HFF-Myc (cell line): ENCODE measurements around the gene ASPG.

ENCODE experiments used
- DNase-seq: peaks from one replicate; pipeline ENCODE4 v3.0.0-alpha.2; 2011; ENCODE audit warnings: low read depth; ENCODE audit errors: extremely low read depth
- H3K4me3 ChIP-seq: replicated peaks from 2 replicates; pipeline ENCODE4 v1.5.1; 2011; ENCODE audit warnings: low read depth, mild to moderate bottlenecking, control low read depth, low read length
- TF ChIP-seq, protein P1 (sequence below): IDR thresholded peaks from 2 replicates; pipeline ENCODE4 v1.5.1; 2012; ENCODE audit warnings: mild to moderate bottlenecking, low read depth, low read length, control low read depth; ENCODE audit errors: missing control alignments

Gene ASPG

DNA sequence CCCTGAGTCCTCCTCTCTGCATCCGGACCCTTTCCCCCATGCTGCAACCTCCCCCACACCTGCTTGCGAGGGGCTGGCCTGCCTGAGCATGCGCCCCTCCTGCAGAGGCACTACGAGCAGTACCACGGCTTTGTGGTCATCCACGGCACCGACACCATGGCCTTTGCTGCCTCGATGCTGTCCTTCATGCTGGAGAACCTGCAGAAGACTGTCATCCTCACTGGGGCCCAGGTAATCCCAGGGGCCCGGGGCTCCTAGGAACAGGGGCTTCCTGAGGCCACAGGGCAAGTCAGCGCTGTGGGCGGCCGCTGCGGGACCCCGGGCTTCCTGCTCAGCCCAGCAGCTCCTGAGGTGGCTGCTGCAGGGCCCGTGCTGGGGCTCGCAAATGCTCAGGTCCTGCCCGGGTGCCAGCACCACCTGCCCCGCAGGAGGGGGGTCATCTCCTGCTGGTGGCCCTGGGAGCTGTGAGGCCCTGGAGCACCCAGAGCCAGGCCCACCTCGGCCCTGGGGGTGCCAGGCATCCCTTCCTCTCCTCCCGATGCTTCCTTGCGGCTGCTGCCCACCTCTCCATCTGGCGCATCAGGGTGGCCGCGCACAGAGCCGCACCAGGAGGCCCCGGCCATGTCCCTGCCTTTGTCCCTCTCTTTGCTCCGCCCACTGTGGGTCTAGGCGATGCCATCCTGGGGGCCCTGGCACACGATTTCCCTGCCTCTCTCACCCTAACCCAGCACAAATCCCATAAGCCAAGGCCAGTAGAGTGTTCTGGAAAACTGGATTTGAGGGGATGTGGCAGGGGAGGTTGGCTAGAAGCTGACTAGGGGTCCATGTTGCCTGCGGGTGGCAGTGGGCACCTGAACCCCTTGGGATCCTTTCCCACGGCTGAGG is 10.2 kb downstream of the ASPG start:
- H3K4me3 ChIP-seq, result no peak overlapping the region
- TF ChIP-seq, protein P1, sequence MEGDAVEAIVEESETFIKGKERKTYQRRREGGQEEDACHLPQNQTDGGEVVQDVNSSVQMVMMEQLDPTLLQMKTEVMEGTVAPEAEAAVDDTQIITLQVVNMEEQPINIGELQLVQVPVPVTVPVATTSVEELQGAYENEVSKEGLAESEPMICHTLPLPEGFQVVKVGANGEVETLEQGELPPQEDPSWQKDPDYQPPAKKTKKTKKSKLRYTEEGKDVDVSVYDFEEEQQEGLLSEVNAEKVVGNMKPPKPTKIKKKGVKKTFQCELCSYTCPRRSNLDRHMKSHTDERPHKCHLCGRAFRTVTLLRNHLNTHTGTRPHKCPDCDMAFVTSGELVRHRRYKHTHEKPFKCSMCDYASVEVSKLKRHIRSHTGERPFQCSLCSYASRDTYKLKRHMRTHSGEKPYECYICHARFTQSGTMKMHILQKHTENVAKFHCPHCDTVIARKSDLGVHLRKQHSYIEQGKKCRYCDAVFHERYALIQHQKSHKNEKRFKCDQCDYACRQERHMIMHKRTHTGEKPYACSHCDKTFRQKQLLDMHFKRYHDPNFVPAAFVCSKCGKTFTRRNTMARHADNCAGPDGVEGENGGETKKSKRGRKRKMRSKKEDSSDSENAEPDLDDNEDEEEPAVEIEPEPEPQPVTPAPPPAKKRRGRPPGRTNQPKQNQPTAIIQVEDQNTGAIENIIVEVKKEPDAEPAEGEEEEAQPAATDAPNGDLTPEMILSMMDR, result no peak
- no peak for DNase-seq

DNA sequence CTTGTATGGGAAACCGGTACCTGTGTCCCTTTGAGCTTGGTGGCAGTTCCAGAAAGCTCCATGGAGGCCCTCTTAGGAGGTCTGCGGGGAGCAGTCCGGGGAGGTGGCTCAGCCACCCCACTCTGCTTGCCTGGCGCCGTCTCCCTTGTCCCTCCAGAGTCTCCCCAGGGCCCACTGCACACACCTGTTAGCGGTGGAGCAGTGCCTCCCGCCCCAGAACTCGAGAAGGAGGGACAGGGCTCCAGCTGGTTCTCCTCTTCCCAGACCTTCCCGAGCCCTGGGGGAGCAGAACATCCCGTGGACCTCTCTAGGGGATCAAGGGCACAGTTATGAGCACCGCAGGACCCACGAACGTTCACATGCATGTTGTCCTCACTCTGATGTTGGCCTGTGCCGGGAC is 10.8 kb downstream of the ASPG start:
- DNase-seq, result no peak
- no peak overlapping the region for H3K4me3 ChIP-seq
- TF ChIP-seq, protein P1, result no peak

DNA sequence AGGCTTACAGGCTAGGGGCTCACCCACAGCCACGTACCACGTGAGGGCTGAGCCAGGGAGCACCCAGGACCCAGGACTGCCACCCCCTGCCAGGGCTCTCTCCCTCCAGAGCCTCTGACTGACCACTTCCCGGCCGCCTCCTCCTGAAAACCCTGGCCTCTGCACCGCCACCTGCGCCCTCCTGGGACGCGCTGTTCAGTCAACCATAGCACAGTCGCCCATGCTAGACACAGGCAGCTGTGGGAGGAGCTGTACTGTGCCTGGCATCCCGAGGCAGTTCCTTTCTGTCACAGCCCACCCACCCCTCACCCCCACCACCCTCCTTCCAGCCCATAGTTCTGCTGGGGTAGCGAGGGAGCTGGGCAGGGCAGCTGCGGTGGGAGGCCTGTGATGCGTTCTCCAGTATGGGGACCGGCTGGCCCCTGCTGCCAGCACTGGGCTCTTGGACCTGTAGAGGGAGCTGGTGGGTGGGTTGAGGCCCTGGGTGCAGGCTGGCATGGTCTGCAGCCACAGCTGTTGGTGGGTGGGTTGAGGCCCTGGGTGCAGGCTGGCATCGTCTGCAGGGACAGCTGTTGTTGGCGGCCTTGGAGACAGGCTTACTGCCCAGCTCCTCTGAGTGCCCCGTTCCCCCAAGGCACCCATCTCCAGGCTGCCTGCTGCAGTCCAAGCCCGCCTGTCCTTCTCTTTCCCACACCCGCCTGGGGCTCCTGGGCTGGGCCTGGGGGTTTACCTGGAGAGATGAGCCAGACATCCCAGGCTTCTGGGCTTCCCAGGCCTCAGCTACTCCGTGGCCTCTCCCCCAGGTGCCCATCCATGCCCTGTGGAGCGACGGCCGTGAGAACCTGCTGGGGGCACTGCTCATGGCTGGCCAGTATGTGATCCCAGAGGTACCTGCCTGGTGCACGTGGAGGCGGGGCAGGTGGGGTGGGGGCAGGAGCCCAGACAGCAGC is 11.5 kb downstream of the ASPG start:
- TF ChIP-seq, protein P1, result no peak
- DNase-seq, result no peak

DNA sequence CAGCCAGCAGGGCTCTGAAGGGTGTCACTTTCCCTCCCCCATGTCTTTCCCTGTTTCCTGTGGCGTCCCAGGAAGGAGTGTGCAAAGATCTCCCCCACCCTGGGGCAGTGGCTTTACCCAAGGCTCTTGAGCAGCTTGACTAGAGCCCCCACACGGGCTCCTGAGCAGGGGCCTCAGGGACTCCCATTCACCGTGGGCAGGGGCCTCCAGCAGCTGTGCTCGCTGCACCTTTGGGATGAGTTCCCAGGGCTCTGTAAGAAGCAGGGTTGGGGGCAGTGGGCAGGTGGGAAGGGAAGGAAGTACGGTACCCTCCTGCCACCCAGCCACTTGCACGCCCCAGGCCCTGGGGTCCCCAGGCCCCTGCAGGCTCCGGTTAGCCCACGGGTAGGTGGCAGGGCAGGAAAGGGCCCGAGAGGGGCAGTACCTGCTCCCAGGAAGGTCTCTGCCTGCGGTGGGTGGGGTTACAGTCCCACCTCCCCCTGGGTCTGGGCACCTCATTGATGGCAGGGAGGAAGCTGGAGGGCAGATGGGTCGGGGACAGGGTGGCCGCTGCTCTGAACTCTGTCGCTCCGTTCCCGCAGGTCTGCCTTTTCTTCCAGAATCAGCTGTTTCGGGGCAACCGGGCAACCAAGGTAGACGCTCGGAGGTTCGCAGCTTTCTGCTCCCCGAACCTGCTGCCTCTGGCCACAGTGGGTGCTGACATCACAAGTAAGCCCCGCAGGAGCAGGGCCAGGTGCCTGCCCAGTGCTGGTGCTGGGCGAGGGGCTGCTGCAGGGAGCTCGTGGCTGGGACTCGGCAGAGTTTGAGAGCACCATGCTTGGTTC is 13.0 kb downstream of the ASPG start:
- DNase-seq, result no peak
- H3K4me3 ChIP-seq, result no peak overlapping the region
- TF ChIP-seq, protein P1, result no peak

More for the DNA sequence above, 11.5 kb downstream of the ASPG start:
- no peak overlapping the region for H3K4me3 ChIP-seq

DNA sequence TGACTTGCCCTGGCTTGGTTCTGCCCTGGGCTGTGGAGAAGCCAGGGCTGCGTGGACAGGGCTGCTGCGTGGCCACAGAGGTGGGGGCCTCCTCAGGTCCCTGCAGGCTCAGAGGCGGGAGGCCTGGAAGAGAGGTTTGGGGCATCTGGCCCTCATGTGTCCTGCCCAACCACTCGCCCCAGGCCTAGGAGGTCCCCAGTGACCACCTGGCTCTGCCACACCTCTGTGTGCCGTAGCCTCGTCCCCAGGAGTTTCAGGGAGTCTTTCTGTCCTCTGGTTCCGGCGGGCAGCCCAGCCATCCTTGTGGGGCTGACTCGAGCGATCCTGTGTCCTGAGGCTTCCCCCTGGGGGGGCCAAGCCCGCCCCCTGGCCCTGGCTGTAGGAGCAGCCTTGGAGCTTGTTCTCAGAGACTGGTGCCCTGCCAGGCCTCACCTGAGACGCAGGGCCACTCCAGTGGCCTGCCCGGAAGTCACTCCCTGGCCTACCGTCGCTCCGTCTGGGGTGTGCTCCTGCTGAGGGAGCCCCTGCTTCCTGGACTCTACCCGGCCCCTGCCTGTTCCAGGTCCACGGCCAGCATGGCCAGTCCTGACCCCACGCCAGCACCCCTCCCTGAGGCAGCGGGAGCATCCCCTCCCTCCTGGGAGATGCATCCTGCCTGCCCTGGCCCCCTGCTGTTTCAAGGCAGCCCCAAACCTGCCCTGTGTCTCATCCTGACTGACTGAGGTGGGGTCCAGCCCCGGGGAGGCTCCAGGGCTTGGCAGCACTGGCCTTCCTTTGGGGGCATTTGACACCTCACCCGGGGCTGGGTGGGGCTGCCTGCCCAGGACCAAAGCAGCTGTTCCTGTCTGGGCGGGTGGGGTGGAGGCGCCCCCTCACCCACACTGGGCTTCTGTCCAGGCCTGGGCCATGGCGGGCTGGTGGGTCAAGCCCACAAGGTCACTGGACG is 13.9 kb downstream of the ASPG start:
- no peak for DNase-seq
- no peak overlapping the region for H3K4me3 ChIP-seq
- TF ChIP-seq, protein P1, result no peak
